IMR-90 (cell line): ENCODE data around the gene PODXL2.

Experiments used
- CEBPB ChIP-seq: IDR thresholded peaks from 2 replicates; pipeline ENCODE4 v1.6.1; 2012; ENCODE audit warnings: low read depth, low read length, improper control_type of control experiment
- ELK1 ChIP-seq: fragments of 150-350 bp; IDR thresholded peaks from 2 replicates; pipeline ENCODE4 v1.6.1; 2016; ENCODE audit warnings: low read depth, mild to moderate bottlenecking, low read length, moderate library complexity, borderline replicate concordance
- MAFK ChIP-seq: IDR thresholded peaks from 2 replicates; pipeline ENCODE4 v1.6.1; 2012; ENCODE audit warnings: low read depth, low read length, improper control_type of control experiment
- MAZ ChIP-seq: IDR thresholded peaks from 2 replicates; pipeline ENCODE4 v1.6.1; 2012; ENCODE audit warnings: low read depth, mild to moderate bottlenecking, low read length, improper control_type of control experiment, moderate library complexity, borderline replicate concordance
- POLR2A ChIP-seq: IDR thresholded peaks from 2 replicates; pipeline ENCODE4 v1.6.1; 2012; ENCODE audit warnings: mild to moderate bottlenecking, low read depth, low read length
- RAD21 ChIP-seq: IDR thresholded peaks from 2 replicates; pipeline ENCODE4 v1.6.1; 2012; ENCODE audit warnings: low read length, improper control_type of control experiment
- SMC3 ChIP-seq: fragments of 150-350 bp; IDR thresholded peaks from 2 replicates; pipeline ENCODE4 v1.6.1; 2016; ENCODE audit warnings: low read depth, mild to moderate bottlenecking, antibody characterized with exemption, low read length, moderate library complexity
- TF ChIP-seq, protein P1 (sequence below): conservative IDR thresholded peaks from 2 replicates; pipeline ENCODE4 v1.5.1; 2012; ENCODE audit warnings: mild to moderate bottlenecking, low read depth, low read length, improper control_type of control experiment
- TF ChIP-seq, protein P2 (sequence below): fragments of 150-350 bp; IDR thresholded peaks from 2 replicates; pipeline ENCODE4 v1.6.1; 2017; ENCODE audit warnings: mild to moderate bottlenecking, antibody characterized with exemption, low read length, low read depth

- TF ChIP-seq, protein P1, sequence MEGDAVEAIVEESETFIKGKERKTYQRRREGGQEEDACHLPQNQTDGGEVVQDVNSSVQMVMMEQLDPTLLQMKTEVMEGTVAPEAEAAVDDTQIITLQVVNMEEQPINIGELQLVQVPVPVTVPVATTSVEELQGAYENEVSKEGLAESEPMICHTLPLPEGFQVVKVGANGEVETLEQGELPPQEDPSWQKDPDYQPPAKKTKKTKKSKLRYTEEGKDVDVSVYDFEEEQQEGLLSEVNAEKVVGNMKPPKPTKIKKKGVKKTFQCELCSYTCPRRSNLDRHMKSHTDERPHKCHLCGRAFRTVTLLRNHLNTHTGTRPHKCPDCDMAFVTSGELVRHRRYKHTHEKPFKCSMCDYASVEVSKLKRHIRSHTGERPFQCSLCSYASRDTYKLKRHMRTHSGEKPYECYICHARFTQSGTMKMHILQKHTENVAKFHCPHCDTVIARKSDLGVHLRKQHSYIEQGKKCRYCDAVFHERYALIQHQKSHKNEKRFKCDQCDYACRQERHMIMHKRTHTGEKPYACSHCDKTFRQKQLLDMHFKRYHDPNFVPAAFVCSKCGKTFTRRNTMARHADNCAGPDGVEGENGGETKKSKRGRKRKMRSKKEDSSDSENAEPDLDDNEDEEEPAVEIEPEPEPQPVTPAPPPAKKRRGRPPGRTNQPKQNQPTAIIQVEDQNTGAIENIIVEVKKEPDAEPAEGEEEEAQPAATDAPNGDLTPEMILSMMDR, result no peak
- no peak for TF ChIP-seq POLR2A
- no peak for TF ChIP-seq MAFK
- no peak for TF ChIP-seq CEBPB
- TF ChIP-seq ELK1, result no peak
- TF ChIP-seq SMC3, result no peak
- TF ChIP-seq MAZ, result no peak
- TF ChIP-seq RAD21, result no peak
- TF ChIP-seq, protein P2, sequence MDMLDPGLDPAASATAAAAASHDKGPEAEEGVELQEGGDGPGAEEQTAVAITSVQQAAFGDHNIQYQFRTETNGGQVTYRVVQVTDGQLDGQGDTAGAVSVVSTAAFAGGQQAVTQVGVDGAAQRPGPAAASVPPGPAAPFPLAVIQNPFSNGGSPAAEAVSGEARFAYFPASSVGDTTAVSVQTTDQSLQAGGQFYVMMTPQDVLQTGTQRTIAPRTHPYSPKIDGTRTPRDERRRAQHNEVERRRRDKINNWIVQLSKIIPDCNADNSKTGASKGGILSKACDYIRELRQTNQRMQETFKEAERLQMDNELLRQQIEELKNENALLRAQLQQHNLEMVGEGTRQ, result no peak
These were observed 33.0 kb downstream of the PODXL2 start for GRCh38 chr3:127662001-127662469.
